IgD-negative memory B cell (primary cell): Measurements from ENCODE around the gene P2RX3. TPM values are rescaled to one million over a fixed set of nuclear protein-coding genes. Genes with fewer than 3 reads are reported as not detected.
"Not testable (repeated sequence)": the region's sequence is repeated elsewhere in the genome, so short reads cannot be mapped to it uniquely, and the experiment has no call there.

Experiments used
- H3K27ac Mint-ChIP-seq, 3 donors: one replicate each; pipeline ENCODE4 v1.8.0; 2020 to 2022; ENCODE audit warnings: mild to moderate bottlenecking in 3 of 3, mixed read lengths in 3 of 3, moderate library complexity in 1 of 3
- H3K27me3 Mint-ChIP-seq: one replicate; pipeline ENCODE4 v1.8.0; 2021; ENCODE audit warnings: mixed read lengths
- H3K36me3 Mint-ChIP-seq: one replicate; pipeline ENCODE4 v1.8.0; 2020; ENCODE audit warnings: mild to moderate bottlenecking, mixed read lengths
- H3K4me1 Mint-ChIP-seq, 3 donors: one replicate each; pipeline ENCODE4 v1.8.0; 2020 to 2022; ENCODE audit warnings: mixed read lengths in 3 of 3, mild to moderate bottlenecking in 1 of 3
- H3K4me3 Mint-ChIP-seq, 4 donors: one replicate each; pipeline ENCODE4 v1.8.0; 2020 to 2022; ENCODE audit warnings: mild to moderate bottlenecking in 4 of 4, mixed read lengths in 4 of 4, moderate library complexity in 3 of 4
- H3K9me3 Mint-ChIP-seq, 3 donors: one replicate each; pipeline ENCODE4 v1.8.0; 2020 to 2021; ENCODE audit warnings: mixed read lengths in 3 of 3, mild to moderate bottlenecking in 1 of 3
- polyA plus RNA-seq: library from polyadenylated mRNA; unstranded; fragments of 300-500 nt; fragmentation: Illumina TruSeq; gene quantifications from one replicate; pipeline ENCODE4 v1.2.3, GENCODE V29; 2021

The P2RX3 gene
- not detected for polyA plus RNA-seq

DNA sequence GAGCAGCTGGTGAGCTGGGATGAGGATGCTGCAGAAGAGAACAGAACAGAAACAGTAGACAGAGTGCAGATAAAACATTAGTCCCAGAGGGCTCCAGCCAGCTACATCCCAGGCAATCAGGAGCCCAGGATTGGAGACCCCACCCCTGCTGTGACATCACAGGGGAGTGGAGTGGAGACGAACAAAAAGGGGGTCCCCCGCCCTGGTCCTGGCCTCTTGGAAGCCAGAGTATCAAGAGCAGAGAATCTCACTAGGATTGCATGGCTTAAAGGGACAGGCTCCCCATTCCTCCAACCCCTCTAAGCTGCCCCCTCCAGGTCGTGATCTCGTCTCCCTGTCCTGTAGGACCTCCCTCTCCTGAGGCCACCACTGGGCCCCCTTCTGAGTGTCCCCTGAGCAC lies at the start of gene P2RX3:
Gene P2RX3 (plus strand): TSS at position 211 of the 400 bp plus-strand sequence. CDS start 199 bp downstream, outside the sequence.
- Mint-ChIP-seq H3K27ac (peak within 1 kb of the TSS in 1 of 3 donors; percentile 83), H3K4me3 (peak within 1 kb of the TSS in 2 of 4 donors; percentile 7 to 30), H3K9me3 (no peaks in the 10 kb centered on the region), H3K36me3 (no peaks in the 10 kb centered on the region), H3K4me1 (peaks cover 15 to 20% (median 19%) of the 10 kb centered on the region in 3 donors), H3K27me3 (peaks cover 11% of the 10 kb centered on the region)

DNA sequence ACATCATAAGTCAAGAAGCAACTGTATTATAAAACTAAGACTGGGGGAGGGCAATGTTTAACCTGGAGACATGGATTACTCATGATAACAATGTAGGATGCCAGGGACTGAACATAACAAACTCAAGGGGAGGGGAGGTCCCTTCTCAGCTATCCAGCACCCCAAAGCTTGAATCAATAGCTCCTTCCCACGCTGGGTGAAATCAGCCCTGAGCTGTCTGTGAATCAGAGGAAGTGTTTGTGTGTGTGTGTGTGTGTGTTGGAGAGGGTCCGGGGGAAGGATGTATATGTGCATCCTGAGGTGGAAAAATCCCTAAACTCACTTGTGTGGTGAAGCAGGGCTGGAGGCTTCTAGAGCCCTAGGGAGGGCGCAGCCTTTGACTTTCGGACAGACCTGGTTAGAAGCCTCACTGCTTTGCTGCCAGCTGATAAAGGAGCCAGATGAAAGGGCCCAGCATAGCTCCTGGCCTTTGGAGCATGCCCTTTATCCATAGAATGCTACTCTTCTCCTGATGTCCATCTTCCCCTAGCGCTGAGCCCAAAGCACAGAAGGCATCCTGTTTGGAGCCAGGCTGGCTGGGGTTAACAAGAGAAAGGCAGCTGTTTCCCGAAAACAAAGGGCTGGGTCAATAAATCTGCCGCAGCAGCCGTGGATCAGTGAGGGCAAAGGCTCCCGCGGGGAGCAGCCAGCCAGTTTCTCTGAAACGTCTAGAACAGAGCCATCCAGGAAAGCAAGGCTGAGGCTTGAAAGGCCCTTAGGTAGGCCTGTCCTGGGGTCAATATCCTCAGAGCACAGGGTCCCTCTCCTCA lies 49.2 kb upstream of the P2RX3 start:
- H3K27ac Mint-ChIP-seq: no peak overlapping the region
- H3K27me3 Mint-ChIP-seq: peaks cover 14% of the 10 kb centered on the region
- H3K36me3 Mint-ChIP-seq: no peaks in the 10 kb centered on the region
- H3K4me3 Mint-ChIP-seq: no peak overlapping the region
- H3K9me3 Mint-ChIP-seq: peaks cover 0 to 1% (median 0%) of the 10 kb centered on the region in 3 donors
- peaks cover 0 to 1% (median 0%) of the 10 kb centered on the region in 3 donors for H3K4me1 Mint-ChIP-seq

DNA sequence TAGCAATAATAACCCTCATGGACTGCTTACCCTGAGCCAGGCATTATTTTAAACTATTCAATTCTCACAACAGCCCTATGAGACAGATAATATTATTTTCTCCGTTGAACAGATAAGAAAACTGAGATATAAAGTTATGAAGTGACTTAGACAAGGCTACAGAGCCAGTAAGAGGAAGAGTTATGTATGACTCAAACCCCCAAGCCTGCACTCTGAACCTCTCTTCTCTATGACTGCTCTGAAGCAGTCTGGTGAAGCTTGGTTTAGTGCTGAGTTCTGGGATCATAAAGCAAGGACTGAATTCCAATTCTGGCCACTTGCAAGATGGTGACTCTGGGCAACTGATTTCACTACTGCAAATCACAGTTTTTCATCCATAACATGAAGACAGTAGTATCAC lies 47.9 kb upstream of the P2RX3 start:
- Mint-ChIP-seq H3K27ac (no peak overlapping the region), H3K36me3 (no peaks in the 10 kb centered on the region), H3K4me1 (peaks cover 0 to 1% (median 0%) of the 10 kb centered on the region in 3 donors)

DNA sequence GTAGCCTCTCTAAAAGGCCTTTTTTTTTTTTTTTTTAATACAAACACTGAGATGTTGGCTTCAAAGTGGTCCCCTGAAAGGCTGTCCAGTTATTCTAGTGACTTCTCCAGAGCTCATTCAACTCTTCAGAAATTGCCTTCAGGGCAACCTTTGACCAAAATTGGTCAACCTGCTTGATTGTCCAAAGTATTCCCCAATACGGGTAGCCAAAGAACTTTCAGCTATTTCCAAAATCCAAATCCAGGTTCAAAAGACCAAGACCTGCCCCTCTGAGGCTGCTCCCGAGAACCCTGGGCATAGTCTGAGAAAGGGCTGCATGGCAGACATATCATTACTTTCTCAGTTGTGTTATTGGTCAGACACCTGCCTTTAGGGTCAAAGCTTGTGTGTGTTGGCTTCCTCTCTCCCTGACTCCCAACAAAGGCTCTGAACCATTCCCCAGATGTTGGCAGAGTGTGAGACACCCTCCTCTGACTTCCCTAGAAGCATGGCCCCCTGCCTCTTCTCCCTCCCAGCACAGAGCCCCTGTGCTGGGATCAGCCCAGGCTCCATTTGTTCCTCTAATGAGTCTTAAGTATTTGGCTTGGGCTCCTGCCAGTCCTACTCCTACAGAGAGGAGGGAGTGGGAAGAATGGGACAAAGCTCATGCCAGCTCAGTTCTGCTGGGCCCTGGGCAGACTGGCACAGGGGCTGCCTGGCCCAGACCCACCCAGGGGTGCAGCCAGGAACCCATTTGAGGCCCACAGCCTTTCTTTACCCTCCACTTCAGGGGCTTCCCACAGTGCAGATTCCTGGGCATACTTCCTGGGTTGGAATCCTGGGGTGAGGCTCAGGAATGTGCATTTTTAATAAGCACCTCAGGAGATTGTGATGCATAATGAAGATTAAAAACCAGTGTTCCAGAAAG lies 43.7 kb upstream of the P2RX3 start:
- Mint-ChIP-seq H3K4me1 (peaks cover 0 to 1% (median 0%) of the 10 kb centered on the region in 3 donors), H3K4me3 (no peak overlapping the region), H3K36me3 (peaks cover 4% of the 10 kb centered on the region), H3K9me3 (peaks cover 2 to 17% (median 3%) of the 10 kb centered on the region in 3 donors), H3K27me3 (peaks cover 7% of the 10 kb centered on the region), H3K27ac (no peak overlapping the region)

More for the DNA sequence above, 47.9 kb upstream of the P2RX3 start:
- no peak overlapping the region for H3K4me3 Mint-ChIP-seq
- H3K9me3 Mint-ChIP-seq: peaks cover 0 to 1% (median 0%) of the 10 kb centered on the region in 3 donors
- peaks cover 14% of the 10 kb centered on the region for H3K27me3 Mint-ChIP-seq

DNA sequence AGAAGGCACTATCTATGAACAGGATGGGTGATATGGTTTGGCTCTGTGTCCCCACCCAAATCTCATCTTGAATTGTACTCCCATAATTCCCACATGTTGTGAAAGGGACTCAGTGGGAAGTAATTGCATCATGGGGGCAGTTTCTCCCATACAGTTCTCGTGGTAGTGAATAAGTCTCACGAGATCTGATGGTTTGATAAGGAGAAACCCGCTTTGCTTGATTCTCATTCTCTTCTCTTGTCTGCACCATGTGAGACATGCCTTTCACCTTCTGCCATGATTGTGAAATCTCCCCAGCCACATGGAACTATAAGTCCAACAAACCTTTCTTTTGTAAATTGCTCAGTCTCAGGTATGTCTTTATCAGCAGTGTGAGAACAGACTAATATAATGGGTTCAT lies 41.9 kb upstream of the P2RX3 start:
- H3K4me1 Mint-ChIP-seq, H3K27me3 Mint-ChIP-seq, H3K4me3 Mint-ChIP-seq, H3K27ac Mint-ChIP-seq, H3K36me3 Mint-ChIP-seq: not testable (repeated sequence)
- H3K9me3 Mint-ChIP-seq: peaks cover 2 to 19% (median 3%) of the 10 kb centered on the region in 3 donors

DNA sequence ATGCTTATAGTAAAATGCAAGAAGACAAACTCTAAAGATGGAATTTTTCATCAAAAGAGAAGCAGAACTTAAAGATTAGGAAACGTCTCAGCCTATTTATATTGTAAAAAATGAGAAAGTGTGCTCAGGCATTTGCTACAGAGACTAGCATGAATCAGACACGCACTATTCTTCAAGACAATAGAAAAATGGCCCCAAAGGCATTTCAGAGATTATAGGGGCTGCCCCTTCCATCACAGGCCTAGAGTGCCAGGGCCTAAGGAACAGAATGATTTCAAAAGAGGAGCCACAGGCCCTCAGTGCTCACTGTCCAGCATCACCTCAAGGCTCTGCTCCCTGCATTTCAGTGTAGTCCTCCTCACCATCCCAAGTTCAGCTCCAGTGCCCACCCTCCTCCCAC lies 40.9 kb upstream of the P2RX3 start:
- H3K4me3 Mint-ChIP-seq: no peak overlapping the region
- H3K27ac Mint-ChIP-seq: no peak overlapping the region
- no peaks in the 10 kb centered on the region for H3K4me1 Mint-ChIP-seq
- H3K27me3 Mint-ChIP-seq: no peaks in the 10 kb centered on the region
- peaks cover 2 to 19% (median 3%) of the 10 kb centered on the region in 3 donors for H3K9me3 Mint-ChIP-seq
- peaks cover 10% of the 10 kb centered on the region for H3K36me3 Mint-ChIP-seq

DNA sequence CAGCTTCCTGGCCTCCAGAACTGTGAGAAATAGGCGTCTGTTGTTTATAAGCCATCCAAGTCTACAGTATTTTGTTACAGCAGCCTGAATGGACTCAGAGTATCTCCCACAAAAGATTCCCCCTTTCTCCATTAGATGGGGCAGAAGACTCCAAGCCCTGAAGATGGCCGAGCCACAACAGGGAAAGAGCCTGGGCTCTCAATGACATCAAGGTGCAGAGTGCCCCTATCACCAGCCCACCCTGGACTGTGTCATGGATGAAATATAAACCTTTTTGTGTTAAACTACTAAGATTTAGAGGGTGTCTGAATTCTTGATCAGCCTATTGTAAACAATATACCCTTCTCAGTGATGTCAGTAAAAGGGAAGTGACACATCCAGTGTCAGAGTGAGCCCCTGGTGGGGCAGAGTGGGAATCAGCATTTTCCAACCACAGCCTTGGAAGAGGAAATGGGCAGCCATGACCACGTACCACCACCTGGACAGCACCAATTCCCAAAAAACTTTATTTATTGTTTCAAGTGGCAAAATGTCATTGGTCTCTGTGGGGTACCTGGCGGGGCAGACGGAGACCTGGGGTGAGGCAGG lies 38.9 kb upstream of the P2RX3 start:
- H3K27ac Mint-ChIP-seq: no peak overlapping the region
- H3K27me3 Mint-ChIP-seq: no peaks in the 10 kb centered on the region
- peaks cover 10% of the 10 kb centered on the region for H3K36me3 Mint-ChIP-seq
- H3K4me1 Mint-ChIP-seq: no peaks in the 10 kb centered on the region
- peaks cover 2 to 19% (median 3%) of the 10 kb centered on the region in 3 donors for H3K9me3 Mint-ChIP-seq
- no peak overlapping the region for H3K4me3 Mint-ChIP-seq

DNA sequence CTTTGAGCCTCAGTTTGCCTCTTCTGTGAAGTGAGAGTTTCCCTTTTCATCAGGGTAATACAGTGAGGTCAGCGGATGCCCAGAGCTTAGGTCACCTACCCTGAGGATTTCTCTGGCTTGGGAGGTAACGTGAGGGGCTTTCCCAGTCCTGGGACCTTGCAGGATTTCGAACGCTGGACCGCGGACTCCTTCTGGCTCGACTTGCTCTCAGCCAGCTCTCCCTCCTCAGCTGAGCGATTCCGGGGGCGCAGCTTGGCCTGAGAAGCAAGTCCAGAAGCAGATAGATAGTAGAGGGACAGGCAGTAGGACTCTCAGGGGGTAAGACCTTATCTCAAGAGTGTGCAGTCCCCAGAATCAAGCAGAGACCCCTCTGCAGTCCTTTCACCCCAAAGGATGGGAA lies 37.4 kb upstream of the P2RX3 start:
- H3K36me3 Mint-ChIP-seq: peaks cover 10% of the 10 kb centered on the region
- no peak overlapping the region for H3K27ac Mint-ChIP-seq
- H3K9me3 Mint-ChIP-seq: peaks cover 2 to 19% (median 3%) of the 10 kb centered on the region in 3 donors
- no peaks in the 10 kb centered on the region for H3K4me1 Mint-ChIP-seq
- H3K4me3 Mint-ChIP-seq: no peak overlapping the region
- H3K27me3 Mint-ChIP-seq: no peaks in the 10 kb centered on the region

DNA sequence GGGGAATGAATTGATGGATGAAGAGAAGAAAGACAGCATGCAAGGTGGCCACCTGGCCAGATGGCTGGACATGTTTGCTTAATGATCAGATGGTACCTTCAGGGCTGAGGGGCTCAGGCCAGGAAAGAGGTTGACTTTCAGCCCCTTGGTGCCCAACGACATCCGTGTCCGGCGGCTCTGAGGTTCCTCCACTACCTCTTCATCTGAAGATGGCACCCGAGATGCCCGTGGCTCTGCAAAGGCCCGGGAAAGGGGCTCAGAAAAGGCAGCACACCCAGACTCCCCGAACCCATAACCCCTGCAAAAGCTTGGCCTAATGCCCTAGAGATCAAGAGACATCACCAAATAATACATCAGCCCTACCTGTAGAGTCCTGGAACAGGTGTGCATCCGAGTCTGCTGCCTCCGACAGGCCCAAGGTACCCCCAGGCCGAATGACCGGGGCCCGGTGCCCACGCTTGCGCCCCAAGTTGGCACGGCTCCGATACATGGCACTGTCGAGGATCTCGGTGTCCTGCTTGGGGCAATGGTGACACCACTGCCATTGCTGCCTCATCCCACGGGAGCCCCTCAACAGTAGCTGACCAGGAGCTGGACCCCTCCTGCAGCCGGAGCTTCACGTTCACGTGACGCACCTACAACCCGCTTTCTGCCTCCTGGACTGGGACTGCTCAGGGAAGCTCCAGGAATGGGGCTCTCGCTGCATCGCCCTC lies 36.3 kb upstream of the P2RX3 start:
- Mint-ChIP-seq H3K4me1 (no peaks in the 10 kb centered on the region), H3K27me3 (no peaks in the 10 kb centered on the region), H3K4me3 (no peak overlapping the region), H3K36me3 (peaks cover 10% of the 10 kb centered on the region), H3K27ac (no peak overlapping the region), H3K9me3 (peaks cover 1 to 12% (median 3%) of the 10 kb centered on the region in 3 donors)

DNA sequence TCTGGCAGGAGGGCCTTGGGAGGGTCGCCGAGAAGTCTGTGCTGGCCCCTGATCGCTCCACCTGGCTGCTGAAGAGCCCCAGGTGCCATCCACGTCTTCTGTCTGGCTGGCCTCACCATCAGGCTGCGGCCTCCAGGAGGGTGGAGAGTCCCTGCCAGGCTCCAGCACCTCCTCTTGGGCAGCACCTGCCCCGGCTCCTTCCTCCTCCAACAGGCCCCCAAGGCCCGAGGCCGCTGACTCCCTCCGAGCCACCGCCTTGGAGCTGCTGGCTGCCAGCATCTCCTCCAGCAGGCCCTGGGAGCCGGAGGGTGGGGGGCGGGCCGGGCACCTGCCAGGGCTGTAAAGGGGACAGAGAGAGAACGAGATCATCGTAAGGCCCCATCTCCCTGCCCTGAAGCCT lies 35.7 kb upstream of the P2RX3 start:
- no peaks in the 10 kb centered on the region for H3K27me3 Mint-ChIP-seq
- H3K4me1 Mint-ChIP-seq: peaks cover 0 to 1% (median 0%) of the 10 kb centered on the region in 3 donors
- no peak overlapping the region for H3K27ac Mint-ChIP-seq
- peaks cover 0 to 7% (median 3%) of the 10 kb centered on the region in 3 donors for H3K9me3 Mint-ChIP-seq
- peaks cover 13% of the 10 kb centered on the region for H3K36me3 Mint-ChIP-seq
- no peak overlapping the region for H3K4me3 Mint-ChIP-seq

DNA sequence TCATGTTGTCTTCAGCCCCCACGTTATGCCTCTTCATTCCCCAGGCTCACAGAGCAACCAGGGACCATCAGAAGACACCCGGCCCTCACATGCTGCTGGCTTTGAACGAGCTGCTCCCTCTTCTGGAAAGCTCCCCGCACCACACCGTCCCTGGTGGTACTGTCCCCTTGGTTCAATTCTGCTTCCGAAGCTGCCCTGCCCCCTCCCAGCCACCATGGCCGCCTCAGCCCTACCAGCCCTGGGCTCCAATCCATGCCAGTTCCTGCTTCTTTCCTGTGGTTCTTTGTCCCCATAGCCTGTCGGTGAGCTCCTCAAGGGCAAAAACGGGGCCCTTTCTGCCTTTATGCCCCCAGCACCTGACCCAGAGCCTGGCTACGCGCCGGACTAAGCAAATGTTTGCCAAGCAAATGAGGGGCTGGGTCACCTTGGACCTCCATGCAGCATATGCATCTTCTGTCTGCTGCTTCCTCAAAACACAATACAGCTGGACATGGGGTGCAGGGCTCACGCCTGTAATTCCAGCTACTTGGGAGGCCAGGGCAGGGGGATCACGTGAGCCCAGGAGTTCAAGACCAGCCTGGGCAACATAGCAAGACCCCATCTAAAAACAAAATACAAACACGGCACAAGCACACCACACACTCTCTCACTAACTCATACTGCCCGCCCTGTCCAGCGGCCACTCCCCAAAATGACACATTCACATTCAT lies 34.7 kb upstream of the P2RX3 start:
- Mint-ChIP-seq H3K4me1 (peaks cover 0 to 1% (median 0%) of the 10 kb centered on the region in 3 donors), H3K36me3 (peaks cover 15% of the 10 kb centered on the region), H3K9me3 (peaks cover 0 to 7% (median 0%) of the 10 kb centered on the region in 3 donors), H3K27ac (no peak overlapping the region), H3K4me3 (peak overlapping the region in 1 of 4 donors; percentile 29), H3K27me3 (no peaks in the 10 kb centered on the region)

DNA sequence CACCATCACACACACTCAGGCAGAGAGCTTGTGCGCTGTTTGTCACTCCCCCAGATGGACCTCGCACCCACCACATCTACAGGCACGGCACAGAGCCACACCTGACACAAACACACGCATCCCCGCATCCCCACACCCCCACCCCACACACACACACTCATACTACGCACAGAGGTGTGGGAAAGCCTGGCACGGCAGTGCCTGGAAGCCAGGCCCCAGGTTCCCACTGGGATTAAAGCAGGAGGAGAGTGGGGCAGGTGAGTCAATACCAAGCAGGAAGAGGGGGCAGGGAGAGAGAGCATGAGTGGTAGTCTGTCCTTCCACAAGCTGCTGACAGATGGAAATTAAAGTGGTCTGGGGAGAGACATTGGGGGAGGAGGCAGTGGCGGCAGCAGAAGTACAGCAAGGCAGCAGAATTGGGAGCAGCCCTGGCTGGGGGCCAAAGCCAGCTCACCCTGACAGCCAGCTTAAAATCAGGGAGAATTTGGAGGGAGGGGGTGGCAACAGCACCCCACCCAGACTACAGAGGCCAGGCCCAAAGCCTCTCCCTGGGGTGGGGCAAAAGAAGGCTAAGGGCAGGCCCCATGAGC lies 34.1 kb upstream of the P2RX3 start:
- H3K27ac Mint-ChIP-seq: no peak overlapping the region
- peaks cover 0 to 1% (median 0%) of the 10 kb centered on the region in 3 donors for H3K4me1 Mint-ChIP-seq
- H3K9me3 Mint-ChIP-seq: peaks cover 0 to 6% (median 0%) of the 10 kb centered on the region in 3 donors
- no peaks in the 10 kb centered on the region for H3K27me3 Mint-ChIP-seq
- H3K4me3 Mint-ChIP-seq: peak overlapping the region in 1 of 4 donors; percentile 29
- peaks cover 15% of the 10 kb centered on the region for H3K36me3 Mint-ChIP-seq

DNA sequence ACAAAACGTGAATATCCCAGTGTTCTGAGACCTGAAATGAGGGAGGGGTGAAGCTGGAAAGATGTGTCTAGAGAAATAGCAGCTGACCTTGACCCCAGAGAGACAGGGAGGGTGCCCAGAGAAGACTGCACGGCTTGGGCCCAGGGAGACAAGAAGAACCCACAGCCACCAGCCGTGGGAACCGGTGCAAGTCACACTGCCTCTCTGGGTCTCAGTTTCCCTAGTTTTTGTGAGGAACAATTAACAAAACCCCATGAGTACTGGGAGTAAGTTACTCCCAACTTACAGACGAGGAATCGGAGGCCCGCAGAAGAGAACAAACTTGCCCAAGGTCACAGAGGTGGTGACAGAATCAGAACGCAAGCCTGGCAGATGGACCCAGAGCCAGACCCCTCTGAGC lies 32.6 kb upstream of the P2RX3 start:
- Mint-ChIP-seq H3K36me3 (peaks cover 9% of the 10 kb centered on the region), H3K4me3 (no peak overlapping the region), H3K27me3 (no peaks in the 10 kb centered on the region), H3K9me3 (no peaks in the 10 kb centered on the region), H3K27ac (no peak overlapping the region), H3K4me1 (peaks cover 0 to 1% (median 0%) of the 10 kb centered on the region in 3 donors)
